Peyer's patch (tissue), 4 donors: ENCODE data around the gene COLEC11. TPM values are rescaled to one million over a fixed set of nuclear protein-coding genes. Genes with fewer than 3 reads are reported as not detected.
A peak's percentile ranks its signal among the peaks of the same experiment; 100 is the strongest.
"Not testable (repeated sequence)": the region's sequence is repeated elsewhere in the genome, so short reads cannot be mapped to it uniquely, and the experiment has no call there.

Experiments used
- DNase-seq, 3 donors: peaks; one replicate each; pipeline ENCODE4 v3.0.0-alpha.2; 2017 to 2019
- H3K27ac ChIP-seq, 4 donors: fragments of 200-600 bp; sonication (generic); one replicate each; pipeline ENCODE4 v1.5.1; 2016 to 2019
- H3K27me3 ChIP-seq, 2 donors: fragments of 200-600 bp; sonication (generic); one replicate each; pipeline ENCODE4 v1.5.1; 2019
- H3K36me3 ChIP-seq, 3 donors: fragments of 200-600 bp; sonication (generic); one replicate each; pipeline ENCODE4 v1.5.1; 2016 to 2019
- H3K4me1 ChIP-seq, 4 donors: fragments of 200-600 bp; sonication (generic); one replicate each; pipeline ENCODE4 v1.5.1; 2016 to 2019
- H3K4me3 ChIP-seq, 4 donors: fragments of 200-600 bp; sonication (generic); 1 replicate in 3 of 4; 2 replicates in 1 of 4; pipeline ENCODE4 v1.5.1; 2016 to 2019; ENCODE audit warnings: mild to moderate bottlenecking in 1 of 4
- H3K9me3 ChIP-seq, 4 donors: fragments of 200-600 bp; sonication (generic); one replicate each; pipeline ENCODE4 v1.5.1; 2016 to 2019; ENCODE audit warnings: mild to moderate bottlenecking in 1 of 4
- CTCF ChIP-seq, 6 experiments: fragments of 450-650 bp in 4 of 6; fragments of 200-600 bp in 2 of 6; sonication (generic) in 1 of 6; IDR thresholded peaks; one replicate each; pipeline ENCODE4 v1.5.1; 2017 to 2019; ENCODE audit warnings: antibody characterized with exemption in 6 of 6, mild to moderate bottlenecking in 3 of 6, moderate library complexity in 1 of 6
- POLR2A ChIP-seq, 2 donors: fragments of 450-650 bp; IDR thresholded peaks; one replicate each; pipeline ENCODE4 v1.5.1; 2017; ENCODE audit warnings: antibody characterized with exemption in 2 of 2, mild to moderate bottlenecking in 2 of 2, moderate library complexity in 2 of 2
- total RNA-seq, 4 donors: library from RNA; depleted of rRNA; stranded (reverse); fragments of >200 nt; gene quantifications; one replicate each; pipeline ENCODE4 v1.1.0, GENCODE V29; 2016

COLEC11 gene
- total RNA-seq, 4 donors from 2014 or later, result 0.70 to 5.8 (median 1.1) TPM; not detected in 1

GRCh38 chr2:3572620-3573019, 22.3 kb upstream of the COLEC11 start:
- H3K9me3 ChIP-seq, result no peaks in the 10 kb centered on the region
- TF ChIP-seq POLR2A (IDR thresholded peaks at IDR 0.05) (no peak), CTCF (IDR thresholded peaks at IDR 0.05) (no peak)
- H3K27me3 ChIP-seq, result no peaks in the 10 kb centered on the region
- H3K27ac ChIP-seq, result no peak overlapping the region
- H3K4me3 ChIP-seq, result no peak overlapping the region
- DNase-seq, result no peak
- H3K36me3 ChIP-seq, result peaks cover 0 to 15% (median 0%) of the 10 kb centered on the region in 3 donors
- peaks cover 0 to 17% (median 0%) of the 10 kb centered on the region in 4 donors for H3K4me1 ChIP-seq

GRCh38 chr2:3574155-3574554, 20.8 kb upstream of the COLEC11 start:
- Histone ChIP-seq H3K4me1 (peaks cover 0 to 33% (median 0%) of the 10 kb centered on the region in 4 donors), H3K27me3 (no peaks in the 10 kb centered on the region), H3K36me3 (peaks cover 0 to 30% (median 0%) of the 10 kb centered on the region in 3 donors), H3K4me3 (no peak overlapping the region), H3K27ac (no peak overlapping the region), H3K9me3 (no peaks in the 10 kb centered on the region)
- DNase-seq, result no peak
- TF ChIP-seq POLR2A (IDR thresholded peaks at IDR 0.05) (no peak), CTCF (IDR thresholded peaks at IDR 0.05) (no peak)

GRCh38 chr2:3575534-3576262, 19.2 kb upstream of the COLEC11 start:
- TF ChIP-seq POLR2A (IDR thresholded peaks at IDR 0.05) (peak in 1 of 2 donors; percentile 1), CTCF (IDR thresholded peaks at IDR 0.05) (no peak)
- Histone ChIP-seq H3K9me3 (no peaks in the 10 kb centered on the region), H3K4me1 (peaks cover 0 to 33% (median 0%) of the 10 kb centered on the region in 4 donors), H3K27ac (peak overlapping the region; percentile 86 to 94 (median 90)), H3K27me3 (no peaks in the 10 kb centered on the region), H3K36me3 (peaks cover 0 to 46% (median 3%) of the 10 kb centered on the region in 3 donors), H3K4me3 (peak overlapping the region; percentile 73 to 96 (median 82))
- DNase-seq, result peak in 1 of 3 donors; percentile 55

- peak overlapping the region; percentile 86 to 94 (median 90) for H3K27ac ChIP-seq
Observed at GRCh38 chr2:3576263-3576630, 18.7 kb upstream of the COLEC11 start.

GRCh38 chr2:3578987-3579386, 15.9 kb upstream of the COLEC11 start:
- peaks cover 0 to 68% (median 3%) of the 10 kb centered on the region in 3 donors for H3K36me3 ChIP-seq
- no peak for DNase-seq
- H3K27me3 ChIP-seq, result no peaks in the 10 kb centered on the region
- no peaks in the 10 kb centered on the region for H3K9me3 ChIP-seq
- H3K27ac ChIP-seq, result no peak overlapping the region
- TF ChIP-seq CTCF (IDR thresholded peaks at IDR 0.05) (no peak), POLR2A (IDR thresholded peaks at IDR 0.05) (no peak)
- H3K4me3 ChIP-seq, result no peak overlapping the region
- peaks cover 0 to 33% (median 0%) of the 10 kb centered on the region in 4 donors for H3K4me1 ChIP-seq

More at GRCh38 chr2:3576263-3576630, 18.7 kb upstream of the COLEC11 start:
- H3K9me3 ChIP-seq, H3K27me3 ChIP-seq, DNase-seq: not testable (repeated sequence)
- peak overlapping the region; percentile 73 to 96 (median 82) for H3K4me3 ChIP-seq
- H3K4me1 ChIP-seq, result peaks cover 0 to 33% (median 0%) of the 10 kb centered on the region in 4 donors
- peaks cover 0 to 51% (median 3%) of the 10 kb centered on the region in 3 donors for H3K36me3 ChIP-seq

- no peak overlapping the region for H3K4me3 ChIP-seq
- H3K9me3 ChIP-seq, result no peaks in the 10 kb centered on the region
- DNase-seq, result no peak
- peaks cover 0 to 33% (median 0%) of the 10 kb centered on the region in 4 donors for H3K4me1 ChIP-seq
- no peak overlapping the region for H3K27ac ChIP-seq
- peaks cover 0 to 68% (median 3%) of the 10 kb centered on the region in 3 donors for H3K36me3 ChIP-seq
- H3K27me3 ChIP-seq, result no peaks in the 10 kb centered on the region
- no peak for TF ChIP-seq POLR2A (IDR thresholded peaks at IDR 0.05)
Observed at GRCh38 chr2:3580449-3580848, 14.5 kb upstream of the COLEC11 start.
